Stimulated activated naive CD8-positive, alpha-beta T cell treated with anti-CD3 and anti-CD28 coated beads, Interleukin-15, amount 100 ng/mL, for 72 hours (primary cell): Measurements from ENCODE around the gene LRP8.

Experiments used
- ATAC-seq: fragments of 150-1000 bp; cut with Tn5 transposase; 2 replicates; pipeline ENCODE4 v1.10.0; 2021; ENCODE audit warnings: mild to moderate bottlenecking, moderate library complexity
- DNase-seq, 2 donors: peaks; one replicate each; pipeline ENCODE4 v3.0.0; 2021 to 2022
- H3K27ac Mint-ChIP-seq, 2 donors: one replicate each; pipeline ENCODE4 v1.8.0; 2022; ENCODE audit warnings: mild to moderate bottlenecking in 2 of 2, mixed read lengths in 2 of 2, moderate library complexity in 2 of 2
- H3K27me3 Mint-ChIP-seq: one replicate; pipeline ENCODE4 v1.8.0; 2022; ENCODE audit warnings: mixed read lengths
- H3K4me1 Mint-ChIP-seq: one replicate; pipeline ENCODE4 v1.8.0; 2022; ENCODE audit warnings: mild to moderate bottlenecking, mixed read lengths
- H3K4me3 Mint-ChIP-seq, 2 donors: one replicate each; pipeline ENCODE4 v1.8.0; 2022; ENCODE audit warnings: mild to moderate bottlenecking in 2 of 2, mixed read lengths in 2 of 2, moderate library complexity in 1 of 2
- H3K9me3 Mint-ChIP-seq, 2 donors: one replicate each; pipeline ENCODE4 v1.8.0; 2022; ENCODE audit warnings: mixed read lengths in 2 of 2

The LRP8 gene

DNA sequence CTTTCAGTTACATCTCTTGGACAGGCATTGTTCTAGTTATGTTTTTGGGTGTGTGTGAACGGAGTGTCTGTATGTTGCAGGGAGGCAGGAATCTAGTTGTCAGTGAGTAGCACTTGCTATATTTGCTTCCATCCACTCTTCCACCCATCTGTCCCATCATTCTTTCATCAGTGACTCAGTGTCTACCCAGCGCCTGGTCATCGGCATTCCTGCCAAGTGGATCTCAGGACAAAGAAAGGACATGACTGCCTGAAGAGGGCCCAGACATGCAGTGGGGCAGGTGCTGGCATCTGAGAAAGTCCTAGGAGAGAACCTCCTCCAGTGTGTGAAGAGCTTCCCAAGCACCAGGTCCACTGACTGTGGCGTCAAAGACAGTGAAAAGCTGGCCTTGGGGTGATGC, 62.3 kb downstream of the LRP8 start:
- no peaks in the 10 kb centered on the region for H3K27me3 Mint-ChIP-seq
- no peak overlapping the region for H3K27ac Mint-ChIP-seq
- ATAC-seq (no peak), DNase-seq (no peak)
- H3K9me3 Mint-ChIP-seq: no peaks in the 10 kb centered on the region
- no peaks in the 10 kb centered on the region for H3K4me1 Mint-ChIP-seq
- no peak overlapping the region for H3K4me3 Mint-ChIP-seq

DNA sequence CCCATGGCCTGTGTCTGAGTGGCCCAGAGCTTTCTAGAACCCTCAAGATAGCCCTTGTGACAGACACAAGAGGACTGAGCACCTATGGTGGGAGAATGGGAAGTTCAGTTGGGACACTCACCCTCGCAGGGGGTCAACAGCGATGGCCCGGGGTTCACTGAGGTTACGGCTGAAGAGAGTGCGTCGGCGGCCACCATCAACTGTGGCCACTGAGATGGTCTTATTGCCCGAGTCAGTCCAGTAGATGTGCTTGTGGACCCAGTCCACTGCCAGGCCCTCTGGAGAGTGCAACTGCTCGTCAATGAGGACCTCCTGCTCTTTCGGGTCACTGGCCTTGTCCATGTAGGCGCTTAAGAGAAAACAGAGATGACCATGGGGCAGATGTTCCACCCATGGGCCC, 63.8 kb downstream of the LRP8 start:
- H3K4me1 Mint-ChIP-seq: no peaks in the 10 kb centered on the region
- H3K27ac Mint-ChIP-seq: no peak overlapping the region
- no peak for ATAC-seq
- no peak overlapping the region for H3K4me3 Mint-ChIP-seq
- no peak for DNase-seq
- no peaks in the 10 kb centered on the region for H3K27me3 Mint-ChIP-seq
- no peaks in the 10 kb centered on the region for H3K9me3 Mint-ChIP-seq

GRCh38 chr1:53262000-53262399, 65.9 kb downstream of the LRP8 start:
- Mint-ChIP-seq H3K4me3 (no peak overlapping the region), H3K27ac (no peak overlapping the region), H3K4me1 (no peaks in the 10 kb centered on the region), H3K27me3 (no peaks in the 10 kb centered on the region), H3K9me3 (no peaks in the 10 kb centered on the region)
- ATAC-seq (no peak), DNase-seq (no peak)

GRCh38 chr1:53260631-53261247, 67.1 kb downstream of the LRP8 start:
- no peaks in the 10 kb centered on the region for H3K9me3 Mint-ChIP-seq
- H3K4me3 Mint-ChIP-seq: no peak overlapping the region
- no peaks in the 10 kb centered on the region for H3K27me3 Mint-ChIP-seq
- DNase-seq (no peak), ATAC-seq (no peak)
- H3K27ac Mint-ChIP-seq: peak overlapping the region; percentile 6 to 19
- H3K4me1 Mint-ChIP-seq: no peaks in the 10 kb centered on the region

- H3K4me1 Mint-ChIP-seq: no peaks in the 10 kb centered on the region
- no peak for DNase-seq
- no peaks in the 10 kb centered on the region for H3K27me3 Mint-ChIP-seq
- no peak overlapping the region for H3K4me3 Mint-ChIP-seq
- no peak overlapping the region for H3K27ac Mint-ChIP-seq
- no peak for ATAC-seq
- H3K9me3 Mint-ChIP-seq: no peaks in the 10 kb centered on the region
Observed at GRCh38 chr1:53259932-53260331, 67.9 kb downstream of the LRP8 start.

- Mint-ChIP-seq H3K4me1 (no peaks in the 10 kb centered on the region), H3K27me3 (no peaks in the 10 kb centered on the region), H3K4me3 (no peak overlapping the region), H3K27ac (no peak overlapping the region), H3K9me3 (no peaks in the 10 kb centered on the region)
- no peak for ATAC-seq
- DNase-seq: no peak
Observed at GRCh38 chr1:53258216-53258615, 69.7 kb downstream of the LRP8 start.

- Mint-ChIP-seq H3K9me3 (no peaks in the 10 kb centered on the region), H3K27me3 (no peaks in the 10 kb centered on the region), H3K4me3 (no peak overlapping the region), H3K27ac (no peak overlapping the region), H3K4me1 (no peaks in the 10 kb centered on the region)
- no peak for ATAC-seq
- DNase-seq: no peak
Observed at GRCh38 chr1:53257454-53258081, 70.3 kb downstream of the LRP8 start.

DNA sequence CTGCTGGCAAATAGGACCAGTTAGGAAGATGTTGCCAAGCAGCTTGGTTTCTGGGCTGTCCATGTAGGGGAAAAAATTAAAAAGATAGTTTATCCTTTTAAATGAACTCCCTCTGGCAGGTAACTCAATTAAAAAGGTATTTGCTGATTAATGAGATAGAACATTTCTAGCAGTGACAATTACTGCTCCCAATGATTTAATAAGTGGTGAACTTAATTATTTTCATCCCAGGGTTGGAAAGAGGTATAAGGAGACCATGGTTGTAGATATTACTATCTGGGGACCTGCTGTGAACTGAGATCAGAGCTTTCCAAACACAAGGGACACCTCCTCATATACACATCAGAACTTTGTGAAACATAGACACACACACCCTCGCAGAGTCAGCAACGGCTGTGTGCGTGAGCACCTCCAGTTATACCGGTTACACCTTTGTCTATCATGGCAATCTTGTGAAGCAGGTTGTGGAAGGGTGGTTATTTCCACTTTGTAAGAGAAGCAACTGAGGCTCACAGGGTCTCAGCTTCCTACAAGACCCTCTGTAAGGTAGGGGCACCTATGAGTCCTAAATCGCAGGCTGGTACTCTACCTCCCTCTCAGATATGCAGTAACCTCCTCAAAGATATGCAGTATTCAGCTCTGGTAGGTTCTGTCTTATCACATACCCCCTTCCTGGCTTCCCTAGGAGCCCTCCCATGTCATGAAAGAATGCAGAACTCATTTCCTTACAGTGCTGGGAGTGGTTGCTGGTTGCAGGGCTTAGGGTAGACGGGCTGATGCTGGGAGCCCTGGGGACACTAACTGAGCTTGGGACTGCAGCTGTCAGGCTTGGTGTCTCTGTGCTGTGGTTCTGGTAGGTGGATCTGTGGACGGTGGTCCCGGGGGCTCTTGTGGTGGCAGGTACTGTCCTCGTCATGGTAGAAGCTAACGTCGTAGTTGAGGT, 71.1 kb downstream of the LRP8 start:
- ATAC-seq: no peak
- no peak for DNase-seq
- Mint-ChIP-seq H3K27me3 (no peaks in the 10 kb centered on the region), H3K4me3 (no peak overlapping the region), H3K27ac (peak overlapping the region in 1 of 2 donors; percentile 9), H3K9me3 (no peaks in the 10 kb centered on the region), H3K4me1 (no peaks in the 10 kb centered on the region)

DNA sequence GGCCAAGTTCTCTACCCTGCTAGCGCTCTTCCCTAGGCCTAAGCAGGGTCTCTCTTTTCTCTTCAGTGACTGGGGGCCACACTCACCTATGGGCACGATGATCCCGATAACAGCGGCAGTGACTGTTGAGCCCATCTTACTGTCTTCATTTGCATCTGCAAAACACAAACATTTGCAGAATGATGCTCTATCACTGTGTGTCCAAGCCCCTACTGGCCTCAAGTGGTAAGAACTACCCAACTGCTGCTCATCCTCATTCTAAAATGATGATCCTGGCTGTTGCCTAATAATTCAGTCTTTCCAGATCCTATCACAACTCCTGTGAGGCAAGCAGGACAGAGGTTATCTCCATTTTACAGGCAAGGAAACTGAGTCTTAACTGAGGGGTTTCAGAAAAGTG, 72.8 kb downstream of the LRP8 start:
- H3K9me3 Mint-ChIP-seq: no peaks in the 10 kb centered on the region

DNA sequence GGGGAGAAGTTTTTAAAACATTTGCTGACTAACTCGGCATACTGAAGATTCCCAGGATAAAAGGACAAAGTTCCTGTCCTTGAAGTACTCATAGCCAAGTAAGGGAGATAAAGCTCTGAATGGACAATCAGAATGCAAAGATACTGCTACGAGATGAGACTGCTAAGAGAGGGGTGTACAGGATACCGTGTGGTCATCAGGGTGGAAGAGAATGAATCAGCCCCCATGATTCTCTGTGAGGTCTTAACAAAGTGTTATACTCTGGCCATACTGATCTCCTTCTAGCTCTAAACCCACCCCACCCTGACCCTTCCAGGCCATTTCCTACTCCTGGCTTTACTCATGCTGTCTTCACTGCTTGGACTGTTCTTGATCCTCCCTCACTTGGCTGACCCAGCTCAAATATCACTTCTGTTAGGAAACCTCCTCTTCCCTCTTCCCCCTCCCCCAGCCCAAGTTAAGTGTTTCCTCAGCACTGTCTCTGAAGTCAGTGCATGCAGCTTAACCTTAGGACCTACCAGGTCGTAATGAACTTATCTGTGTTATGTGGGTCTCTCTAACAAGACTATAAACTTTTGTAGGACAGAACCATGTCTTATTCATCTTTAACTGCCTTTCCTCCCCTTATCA, 73.7 kb downstream of the LRP8 start:
- H3K27me3 Mint-ChIP-seq: no peaks in the 10 kb centered on the region
- ATAC-seq (no peak), DNase-seq (no peak)
- H3K27ac Mint-ChIP-seq: peak overlapping the region in 1 of 2 donors; percentile 62
- no peaks in the 10 kb centered on the region for H3K9me3 Mint-ChIP-seq
- H3K4me1 Mint-ChIP-seq: no peaks in the 10 kb centered on the region
- H3K4me3 Mint-ChIP-seq: no peak overlapping the region

More for the DNA sequence above, 72.8 kb downstream of the LRP8 start:
- H3K4me1 Mint-ChIP-seq: no peaks in the 10 kb centered on the region
- DNase-seq: no peak
- H3K27me3 Mint-ChIP-seq: no peaks in the 10 kb centered on the region
- no peak for ATAC-seq
- no peak overlapping the region for H3K4me3 Mint-ChIP-seq
- H3K27ac Mint-ChIP-seq: no peak overlapping the region

DNA sequence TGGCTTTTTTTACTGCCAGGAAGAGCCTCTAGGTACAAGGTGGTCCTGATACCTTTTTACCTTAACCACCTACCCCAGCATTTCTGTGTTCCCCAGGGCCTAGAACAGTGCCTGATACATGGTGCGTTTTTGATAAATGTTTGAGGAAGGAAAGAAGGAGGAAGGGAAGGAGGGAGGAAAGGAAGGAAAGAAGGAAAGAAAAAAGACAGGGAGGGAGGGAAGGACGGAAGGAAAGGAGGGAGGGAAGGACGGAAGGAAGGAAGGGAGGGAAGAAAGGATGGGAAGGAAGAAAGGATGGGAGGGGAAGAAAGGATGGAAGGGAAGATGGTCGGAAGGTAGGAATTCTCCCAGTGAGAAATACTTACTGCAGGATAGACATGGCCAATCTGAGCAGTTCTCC, 77.5 kb downstream of the LRP8 start:
- no peaks in the 10 kb centered on the region for H3K27me3 Mint-ChIP-seq
- H3K9me3 Mint-ChIP-seq: no peaks in the 10 kb centered on the region
- H3K4me3 Mint-ChIP-seq: no peak overlapping the region
- H3K4me1 Mint-ChIP-seq: no peaks in the 10 kb centered on the region
- no peak for DNase-seq
- no peak overlapping the region for H3K27ac Mint-ChIP-seq
- ATAC-seq: no peak

- no peaks in the 10 kb centered on the region for H3K27me3 Mint-ChIP-seq
- ATAC-seq: no peak
Observed at GRCh38 chr1:53249706-53250105, 78.2 kb downstream of the LRP8 start.

DNA sequence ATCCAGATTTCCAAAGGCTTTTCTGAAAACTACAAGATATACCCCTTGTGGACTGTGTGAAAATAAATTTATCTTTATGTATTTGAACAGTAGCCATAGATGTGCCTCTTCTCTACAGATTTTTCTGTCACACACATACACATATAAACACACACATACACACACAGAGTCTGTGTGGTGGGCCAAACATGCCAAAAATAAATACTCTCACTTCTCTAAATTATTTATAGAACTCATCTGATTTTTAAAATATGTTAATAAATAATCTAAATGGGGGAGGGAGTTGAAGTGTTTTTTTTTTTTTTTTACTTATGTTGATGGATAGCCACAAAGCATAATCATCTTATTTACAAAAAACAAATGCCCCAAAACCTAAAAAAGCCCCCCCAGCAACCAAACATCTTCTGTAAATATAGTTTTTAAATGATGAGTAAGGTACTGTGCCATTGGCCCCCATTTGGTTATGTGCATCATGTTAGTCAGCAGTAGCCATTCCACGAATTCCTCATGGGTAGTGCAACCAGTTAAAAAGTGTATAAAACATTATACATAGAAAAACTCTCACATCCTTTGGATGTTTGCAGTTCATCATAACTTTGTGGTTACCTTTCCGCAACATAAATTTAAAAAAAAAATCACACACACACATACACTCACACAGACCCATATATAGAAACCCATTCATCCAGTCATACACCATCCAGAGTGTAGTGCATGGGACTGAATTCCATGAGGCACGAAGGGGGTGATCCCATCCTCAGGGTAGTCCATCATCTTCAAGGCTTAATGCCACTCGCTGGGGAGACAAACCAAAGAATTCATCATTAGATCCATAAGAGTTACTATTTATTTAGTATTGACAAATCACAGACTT, 81.4 kb downstream of the LRP8 start:
- Mint-ChIP-seq H3K9me3 (no peaks in the 10 kb centered on the region), H3K4me1 (no peaks in the 10 kb centered on the region), H3K4me3 (no peak overlapping the region), H3K27me3 (no peaks in the 10 kb centered on the region), H3K27ac (no peak overlapping the region)
- no peak for DNase-seq
- ATAC-seq: no peak

More at GRCh38 chr1:53249706-53250105, 78.2 kb downstream of the LRP8 start:
- DNase-seq: no peak
- Mint-ChIP-seq H3K4me3 (no peak overlapping the region), H3K4me1 (no peaks in the 10 kb centered on the region), H3K9me3 (no peaks in the 10 kb centered on the region), H3K27ac (no peak overlapping the region)

GRCh38 chr1:53244141-53244540, 83.7 kb downstream of the LRP8 start:
- H3K4me3 Mint-ChIP-seq: no peak overlapping the region
- H3K4me1 Mint-ChIP-seq: peaks cover 1% of the 10 kb centered on the region
- ATAC-seq: no peak
- DNase-seq: no peak
- H3K27ac Mint-ChIP-seq: no peak overlapping the region
- H3K27me3 Mint-ChIP-seq: no peaks in the 10 kb centered on the region
- no peaks in the 10 kb centered on the region for H3K9me3 Mint-ChIP-seq

DNA sequence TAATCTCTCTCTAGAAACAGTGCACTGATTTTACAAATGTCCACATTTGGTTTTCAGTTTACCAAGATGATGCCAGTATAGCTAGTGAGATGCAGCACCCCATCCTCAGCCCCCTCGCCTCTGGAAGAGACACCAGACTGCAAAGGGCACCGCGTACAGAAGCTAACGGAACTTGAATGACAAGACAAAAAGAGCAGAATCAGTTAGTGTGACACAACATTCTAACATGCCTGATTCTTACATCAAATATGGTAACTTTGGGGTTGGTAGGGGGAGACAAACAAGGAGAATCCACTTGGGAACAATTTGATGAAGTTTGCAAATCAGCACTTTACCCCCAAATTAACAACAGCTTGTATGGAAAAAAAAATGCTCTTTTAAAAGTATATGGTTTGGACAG, 85.5 kb downstream of the LRP8 start:
- Mint-ChIP-seq H3K27me3 (no peaks in the 10 kb centered on the region), H3K4me1 (peaks cover 17% of the 10 kb centered on the region), H3K27ac (no peak overlapping the region), H3K9me3 (no peaks in the 10 kb centered on the region), H3K4me3 (no peak overlapping the region)
- ATAC-seq (no peak), DNase-seq (no peak)
